ENCODE results near the gene TWSG1. TPM values are rescaled to one million over a fixed set of nuclear protein-coding genes. Genes with fewer than 3 reads are reported as not detected.

The TWSG1 gene
- polyA plus RNA-seq, 1 donor from 2014 or later, result 11.5 TPM

DNA sequence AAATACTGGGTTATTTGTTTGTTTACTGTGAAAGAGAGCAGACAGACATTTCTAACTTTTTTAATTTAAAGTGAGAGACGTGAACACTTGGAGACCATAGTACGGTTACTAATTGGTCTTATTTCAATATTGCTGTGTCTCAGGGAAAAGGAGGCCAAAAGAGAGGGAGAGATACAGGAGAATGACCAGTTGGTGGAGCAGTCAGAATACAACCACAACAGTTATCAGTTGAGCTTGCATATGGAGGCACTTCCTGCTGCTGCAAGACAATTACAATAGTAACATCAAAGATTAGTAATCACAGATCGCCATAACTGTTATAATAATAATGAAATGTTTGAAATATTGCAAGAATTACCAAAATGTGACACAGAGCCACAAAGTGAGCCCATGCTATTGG lies 58.2 kb downstream of the TWSG1 start:
- no peak overlapping the region for H2AFZ ChIP-seq (ENCODE audit: low read depth, low read length)
- no peak overlapping the region for H3K4me3 ChIP-seq (ENCODE audit: low read length)
- TF ChIP-seq EP300 (conservative IDR thresholded peaks at IDR 0.05; ENCODE audit: poor library complexity, severe bottlenecking) (no peak), TAF1 (IDR thresholded peaks at IDR 0.05; ENCODE audit: low read depth) (no peak)
- no peaks in the 10 kb centered on the region for H3K79me2 ChIP-seq (replicated peaks; ENCODE audit: insufficient read depth, low read length)
- no peaks in the 10 kb centered on the region for H3K9me3 ChIP-seq (ENCODE audit: low read length)
- no peaks in the 10 kb centered on the region for H3K27me3 ChIP-seq (ENCODE audit: insufficient read depth, low read depth, low read length)
- H3K36me3 ChIP-seq (ENCODE audit: insufficient read depth, low read length), result no peaks in the 10 kb centered on the region
- H3K27ac ChIP-seq (ENCODE audit: low read length), result no peak overlapping the region
- no peak overlapping the region for H3K9ac ChIP-seq (ENCODE audit: low read length)
- no peaks in the 10 kb centered on the region for H4K20me1 ChIP-seq (ENCODE audit: insufficient read depth)
- H3K9me2 ChIP-seq (ENCODE audit: insufficient read depth, low read length), result no peaks in the 10 kb centered on the region
- no peak overlapping the region for H3K4me2 ChIP-seq (ENCODE audit: low read length)
- H3F3A ChIP-seq (ENCODE audit: insufficient read depth, low read length, poor library complexity, severe bottlenecking), result no peaks in the 10 kb centered on the region

DNA sequence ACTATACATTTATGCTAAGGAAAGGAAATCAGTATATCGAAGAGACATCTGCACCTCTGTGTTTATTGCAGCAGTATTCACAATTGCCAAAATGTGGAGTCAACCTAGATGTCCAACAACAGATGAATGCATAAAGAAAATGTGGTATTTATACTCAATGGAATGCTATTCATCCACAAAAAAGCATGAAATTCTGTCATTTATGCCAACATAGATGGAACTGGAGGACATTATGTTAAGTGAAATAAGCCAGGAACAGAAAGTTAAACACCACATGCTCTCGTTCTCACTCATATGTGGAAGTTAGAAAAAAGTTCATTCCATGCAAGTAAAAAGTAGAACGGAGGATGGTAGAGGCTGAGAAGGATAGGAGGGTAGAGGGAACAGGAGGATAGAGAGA lies 59.5 kb downstream of the TWSG1 start:
- H3K9ac ChIP-seq (ENCODE audit: low read length), result no peak overlapping the region
- H3K27ac ChIP-seq (ENCODE audit: low read length), result no peak overlapping the region
- no peaks in the 10 kb centered on the region for H3K27me3 ChIP-seq (ENCODE audit: insufficient read depth, low read depth, low read length)
- H4K20me1 ChIP-seq (ENCODE audit: insufficient read depth), result no peaks in the 10 kb centered on the region
- H3K4me2 ChIP-seq (ENCODE audit: low read length), result no peak overlapping the region
- no peaks in the 10 kb centered on the region for H3K9me2 ChIP-seq (ENCODE audit: insufficient read depth, low read length)
- no peaks in the 10 kb centered on the region for H3K79me2 ChIP-seq (replicated peaks; ENCODE audit: insufficient read depth, low read length)
- no peaks in the 10 kb centered on the region for H3F3A ChIP-seq (ENCODE audit: insufficient read depth, low read length, poor library complexity, severe bottlenecking)
- no peak overlapping the region for H2AFZ ChIP-seq (ENCODE audit: low read depth, low read length)
- TF ChIP-seq RAD21 (conservative IDR thresholded peaks at IDR 0.05), result no peak
- no peak for TF ChIP-seq POLR2AphosphoS5 (IDR thresholded peaks at IDR 0.05)
- no peak for TF ChIP-seq EZH2 (IDR thresholded peaks at IDR 0.05; ENCODE audit: borderline replicate concordance, insufficient read depth, low read length, poor library complexity, severe bottlenecking)
- TF ChIP-seq EP300 (conservative IDR thresholded peaks at IDR 0.05; ENCODE audit: poor library complexity, severe bottlenecking), result no peak
- no peak for TF ChIP-seq REST (IDR thresholded peaks at IDR 0.05; ENCODE audit: borderline replicate concordance)
- no peak for TF ChIP-seq MXI1 (conservative IDR thresholded peaks at IDR 0.05; ENCODE audit: poor library complexity, severe bottlenecking)
- H3K4me3 ChIP-seq (ENCODE audit: low read length), result no peak overlapping the region
- no peaks in the 10 kb centered on the region for H3K36me3 ChIP-seq (ENCODE audit: insufficient read depth, low read length)
- no peaks in the 10 kb centered on the region for H3K9me3 ChIP-seq (ENCODE audit: low read length)

DNA sequence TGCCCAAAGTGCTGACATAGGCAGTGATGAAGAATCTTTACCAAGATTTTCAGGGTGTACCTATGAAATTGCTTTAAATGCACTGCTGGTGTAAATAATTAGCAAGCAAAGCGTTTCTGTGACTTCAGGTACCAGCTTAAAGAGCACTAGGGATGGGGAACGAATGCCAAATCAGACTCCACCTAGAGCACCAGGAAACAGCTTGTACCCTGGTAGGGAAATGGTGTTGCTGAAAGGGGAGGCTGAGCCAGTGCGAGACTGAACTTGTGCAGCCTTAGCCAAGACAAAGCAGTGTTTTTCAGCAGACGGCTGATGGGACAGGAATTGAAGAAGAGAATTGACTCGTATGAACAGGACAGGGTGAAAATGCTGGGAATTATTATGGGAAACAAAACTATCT lies 65.6 kb downstream of the TWSG1 start:
- Histone ChIP-seq H4K20me1 (ENCODE audit: insufficient read depth) (no peaks in the 10 kb centered on the region), H3K27ac (ENCODE audit: low read length) (no peak overlapping the region), H3K9ac (ENCODE audit: low read length) (no peak overlapping the region), H3K9me3 (ENCODE audit: low read length) (no peaks in the 10 kb centered on the region), H3K79me2 (replicated peaks; ENCODE audit: insufficient read depth, low read length) (no peaks in the 10 kb centered on the region), H3K9me2 (ENCODE audit: insufficient read depth, low read length) (no peaks in the 10 kb centered on the region), H3K27me3 (ENCODE audit: insufficient read depth, low read depth, low read length) (no peaks in the 10 kb centered on the region), H2AFZ (ENCODE audit: low read depth, low read length) (no peak overlapping the region), H3K4me2 (ENCODE audit: low read length) (no peak overlapping the region), H3K4me3 (ENCODE audit: low read length) (no peak overlapping the region), H3F3A (ENCODE audit: insufficient read depth, low read length, poor library complexity, severe bottlenecking) (no peaks in the 10 kb centered on the region), H3K36me3 (ENCODE audit: insufficient read depth, low read length) (no peaks in the 10 kb centered on the region)
- no peak for TF ChIP-seq EP300 (conservative IDR thresholded peaks at IDR 0.05; ENCODE audit: poor library complexity, severe bottlenecking)
- TF ChIP-seq CTCF (IDR thresholded peaks at IDR 0.05; ENCODE audit: poor library complexity, severe bottlenecking), result no peak

All from neural cell (in vitro differentiated cells).